ENCODE measurements around the gene SUN2.

DNA sequence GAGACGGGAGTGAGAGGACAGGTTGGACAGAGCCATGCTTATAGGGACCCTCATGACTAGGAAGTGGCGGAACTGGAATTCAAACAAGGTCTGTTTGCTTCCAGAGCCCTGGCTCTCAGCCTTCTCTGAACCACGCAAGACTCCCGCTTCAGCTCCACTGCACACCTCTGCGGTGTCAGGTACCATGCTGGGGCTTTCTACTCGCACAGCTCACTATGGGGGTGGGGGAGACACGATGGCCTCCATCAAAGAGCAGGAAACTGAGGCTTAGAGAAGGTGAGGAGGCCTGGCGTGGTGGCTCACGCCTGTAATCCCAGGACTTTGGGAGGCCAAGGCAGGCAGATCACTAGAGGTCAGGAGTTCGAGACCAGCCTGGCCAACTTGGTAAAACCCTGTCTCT lies 14.2 kb downstream of the SUN2 start:
- TF ChIP-seq, protein P1, sequence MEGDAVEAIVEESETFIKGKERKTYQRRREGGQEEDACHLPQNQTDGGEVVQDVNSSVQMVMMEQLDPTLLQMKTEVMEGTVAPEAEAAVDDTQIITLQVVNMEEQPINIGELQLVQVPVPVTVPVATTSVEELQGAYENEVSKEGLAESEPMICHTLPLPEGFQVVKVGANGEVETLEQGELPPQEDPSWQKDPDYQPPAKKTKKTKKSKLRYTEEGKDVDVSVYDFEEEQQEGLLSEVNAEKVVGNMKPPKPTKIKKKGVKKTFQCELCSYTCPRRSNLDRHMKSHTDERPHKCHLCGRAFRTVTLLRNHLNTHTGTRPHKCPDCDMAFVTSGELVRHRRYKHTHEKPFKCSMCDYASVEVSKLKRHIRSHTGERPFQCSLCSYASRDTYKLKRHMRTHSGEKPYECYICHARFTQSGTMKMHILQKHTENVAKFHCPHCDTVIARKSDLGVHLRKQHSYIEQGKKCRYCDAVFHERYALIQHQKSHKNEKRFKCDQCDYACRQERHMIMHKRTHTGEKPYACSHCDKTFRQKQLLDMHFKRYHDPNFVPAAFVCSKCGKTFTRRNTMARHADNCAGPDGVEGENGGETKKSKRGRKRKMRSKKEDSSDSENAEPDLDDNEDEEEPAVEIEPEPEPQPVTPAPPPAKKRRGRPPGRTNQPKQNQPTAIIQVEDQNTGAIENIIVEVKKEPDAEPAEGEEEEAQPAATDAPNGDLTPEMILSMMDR (IDR thresholded peaks at IDR 0.05 in 4 of 5, conservative IDR thresholded peaks at IDR 0.05 in 1 of 5) = no peak
- no peak for TF ChIP-seq POLR2A (IDR thresholded peaks at IDR 0.05)

Measured in gastrocnemius medialis (tissue), 4 donors.